GM21528 (cell line): ENCODE measurements around the gene COQ2.
"Not testable (repeated sequence)": the region's sequence is repeated elsewhere in the genome, so short reads cannot be mapped to it uniquely, and the experiment has no call there.

Experiments used
- ATAC-seq: cut with Tn5 transposase; IDR thresholded peaks from one replicate; pipeline ENCODE4 v1.9.1; 2021; ENCODE audit warnings: mild to moderate bottlenecking, moderate library complexity; ENCODE audit not compliant: unreplicated experiment, low FRiP score

COQ2 gene

GRCh38 chr4:83250687-83251446 lies 33.7 kb downstream of the COQ2 start:
- no peak for ATAC-seq

- no peak for ATAC-seq
Observed at GRCh38 chr4:83248486-83248885, 36.1 kb downstream of the COQ2 start.

GRCh38 chr4:83247415-83248357 lies 36.9 kb downstream of the COQ2 start:
- no peak for ATAC-seq

DNA sequence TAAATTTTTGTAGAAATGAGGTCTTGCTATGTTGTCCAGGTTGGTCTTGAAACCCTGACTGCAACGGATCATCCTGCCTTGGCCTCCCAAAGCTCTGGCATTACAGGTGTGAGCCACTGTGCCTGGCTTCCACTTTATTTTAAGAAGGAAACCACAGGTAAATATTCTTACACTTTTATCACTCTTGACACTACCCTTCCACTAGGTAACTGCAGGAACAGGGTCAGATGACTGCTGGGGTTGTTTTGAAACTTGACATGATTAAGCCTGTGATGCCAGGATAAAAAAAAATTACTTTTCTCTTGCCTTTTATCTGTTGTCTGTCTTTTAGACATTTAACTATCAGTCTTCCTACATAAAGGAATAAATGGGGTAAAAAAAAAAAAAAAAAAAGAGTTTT lies 43.5 kb downstream of the COQ2 start:
- no peak for ATAC-seq

DNA sequence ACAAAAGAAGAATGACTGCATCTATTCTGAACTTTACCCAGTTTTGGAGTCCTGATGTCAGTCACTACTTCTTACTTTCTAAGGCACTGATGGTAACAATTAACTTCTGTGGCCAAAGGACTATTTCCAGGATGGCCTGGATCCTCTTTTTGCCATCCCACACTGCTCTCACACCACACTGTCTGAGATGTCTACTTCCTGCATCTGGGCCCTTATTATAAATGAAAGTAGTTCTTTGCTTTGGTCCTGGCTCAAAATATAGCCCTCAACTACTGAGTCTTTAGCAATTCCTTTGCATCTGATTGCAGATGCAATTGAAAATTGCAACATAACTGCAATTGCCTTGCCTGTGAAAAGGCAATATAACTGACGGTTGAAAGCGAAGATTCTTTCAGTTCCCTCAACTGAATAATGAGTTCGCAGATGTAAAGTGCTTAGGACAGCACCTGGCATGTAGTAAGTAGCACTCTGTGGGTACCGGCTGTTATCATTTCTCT lies 44.2 kb downstream of the COQ2 start:
- peak; percentile 94 for ATAC-seq

DNA sequence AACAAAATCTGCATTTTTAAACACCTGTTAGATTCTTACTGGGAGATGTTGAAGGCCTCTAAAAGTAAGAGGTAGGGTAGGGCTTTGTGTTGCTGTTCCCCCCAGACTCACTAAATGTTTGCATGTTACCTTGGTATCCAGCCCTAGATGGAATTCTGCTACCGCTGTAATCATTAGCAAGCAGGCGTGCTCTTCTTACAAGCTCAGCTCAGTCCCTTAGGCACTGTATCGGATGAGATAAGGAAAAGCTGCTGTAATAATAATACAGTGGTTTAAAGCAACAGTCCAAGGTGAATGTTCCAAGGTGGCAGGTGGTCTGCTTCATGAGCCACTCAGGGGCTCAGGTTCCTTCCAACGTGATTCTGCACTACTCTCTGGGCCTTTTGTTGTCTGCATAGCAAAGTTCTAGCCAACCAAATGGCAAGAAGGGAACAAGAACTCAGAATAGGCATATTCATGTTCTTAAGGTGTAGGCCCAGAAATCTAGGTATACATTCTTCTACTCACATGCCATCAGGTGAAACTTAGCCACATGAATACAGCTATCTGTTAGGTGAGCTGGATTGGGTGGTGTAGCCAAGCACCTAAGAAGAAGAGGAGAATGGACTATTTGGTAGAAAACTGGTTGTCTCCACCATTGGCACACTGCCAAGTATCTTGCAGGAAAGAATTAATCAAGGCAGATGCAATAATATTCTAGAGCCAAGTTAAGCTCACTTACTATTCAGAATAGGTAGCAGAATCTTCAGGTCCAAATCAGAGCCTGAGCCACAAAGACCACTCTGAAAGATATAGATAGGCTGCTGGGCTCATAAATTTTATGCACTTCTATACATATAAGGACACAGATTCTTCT lies 46.0 kb downstream of the COQ2 start:
- ATAC-seq, result no peak

GRCh38 chr4:83237591-83237990 lies 47.0 kb downstream of the COQ2 start:
- ATAC-seq, result no peak

GRCh38 chr4:83235645-83236133 lies 48.9 kb downstream of the COQ2 start:
- ATAC-seq, result not testable (repeated sequence)

- ATAC-seq, result no peak
Observed at GRCh38 chr4:83234902-83235644, 49.5 kb downstream of the COQ2 start.

- ATAC-seq, result not testable (repeated sequence)
Observed at GRCh38 chr4:83234387-83234786, 50.2 kb downstream of the COQ2 start.

DNA sequence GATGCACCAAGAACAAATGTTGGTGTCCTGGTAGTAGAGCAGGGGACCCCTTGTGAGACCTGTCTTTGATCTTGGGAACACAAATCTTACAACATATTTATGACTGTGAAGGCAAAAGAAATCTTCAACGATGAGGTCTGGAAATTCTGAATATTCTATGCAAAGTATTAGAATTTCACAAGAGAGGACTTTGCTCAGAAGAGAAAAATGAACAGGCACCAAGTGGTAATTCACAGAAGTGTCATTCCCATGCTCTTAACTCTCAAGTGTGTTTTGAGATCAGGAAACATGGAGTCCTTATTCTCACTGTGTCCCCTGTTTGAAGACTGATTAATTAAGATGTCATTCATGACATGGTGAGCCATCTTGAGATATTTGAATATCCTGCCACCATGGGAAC lies 52.5 kb downstream of the COQ2 start:
- ATAC-seq, result no peak

DNA sequence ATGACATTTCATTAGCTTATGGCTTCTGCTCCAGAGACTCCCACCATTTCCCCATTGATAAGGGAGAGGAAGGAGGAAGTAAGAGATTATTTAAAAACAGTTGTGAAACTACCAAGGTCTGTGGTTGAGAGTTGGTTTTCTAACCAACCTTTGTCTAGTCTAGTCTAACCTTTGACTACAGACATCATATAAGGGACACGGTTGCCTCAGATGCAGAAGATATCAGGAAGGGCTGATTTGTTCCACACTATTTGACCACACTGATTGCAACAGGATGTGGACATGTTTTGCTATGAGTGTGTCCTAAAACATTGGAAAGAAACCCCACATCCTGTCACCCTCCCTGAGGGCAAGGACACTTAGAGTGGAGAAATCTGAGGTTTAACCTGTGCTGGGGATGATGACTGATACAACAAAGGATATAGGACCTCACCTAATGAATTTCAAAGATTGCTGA lies 53.0 kb downstream of the COQ2 start:
- ATAC-seq, result peak; percentile 66

DNA sequence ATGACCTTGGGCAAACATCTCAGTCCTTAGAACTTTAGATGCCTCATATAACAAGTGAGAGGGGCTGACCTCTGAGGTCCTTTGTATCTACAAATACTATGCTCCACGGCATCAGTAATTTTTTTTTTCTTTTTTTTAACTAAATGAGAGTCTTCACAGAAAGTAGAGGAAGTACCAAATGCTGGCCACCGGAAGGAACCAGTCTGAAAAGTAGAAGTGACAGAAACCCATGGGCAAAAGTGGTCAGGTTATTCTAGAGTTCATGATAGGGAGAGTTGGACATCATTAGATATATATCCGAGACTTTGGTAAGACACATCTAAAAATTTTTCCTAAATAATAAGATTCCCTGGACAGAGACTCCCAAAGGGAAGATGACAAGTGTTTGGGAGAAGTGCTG lies 53.7 kb downstream of the COQ2 start:
- ATAC-seq, result no peak

- ATAC-seq, result no peak
Observed at GRCh38 chr4:83229791-83230190, 54.8 kb downstream of the COQ2 start.

DNA sequence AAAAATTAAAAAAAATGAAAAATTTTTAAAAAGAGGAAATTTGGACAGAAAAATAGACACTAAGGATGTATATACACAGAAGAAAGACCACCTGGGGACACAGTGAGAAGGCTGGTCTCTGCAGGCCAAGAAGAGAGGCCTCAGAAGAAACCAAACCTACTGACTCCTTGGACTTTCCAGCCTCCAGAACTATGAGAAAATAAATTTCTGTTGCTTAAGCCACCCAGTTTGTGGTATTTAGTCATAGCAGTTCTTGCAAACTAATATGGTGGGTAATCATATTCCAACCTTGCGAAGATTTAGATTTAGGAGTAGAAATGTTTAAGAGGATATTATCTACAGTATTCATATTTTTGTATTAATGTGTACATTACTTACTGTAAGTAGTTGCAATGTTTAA lies 56.4 kb downstream of the COQ2 start:
- no peak for ATAC-seq

GRCh38 chr4:83224502-83225197 lies 59.9 kb downstream of the COQ2 start:
- no peak for ATAC-seq

DNA sequence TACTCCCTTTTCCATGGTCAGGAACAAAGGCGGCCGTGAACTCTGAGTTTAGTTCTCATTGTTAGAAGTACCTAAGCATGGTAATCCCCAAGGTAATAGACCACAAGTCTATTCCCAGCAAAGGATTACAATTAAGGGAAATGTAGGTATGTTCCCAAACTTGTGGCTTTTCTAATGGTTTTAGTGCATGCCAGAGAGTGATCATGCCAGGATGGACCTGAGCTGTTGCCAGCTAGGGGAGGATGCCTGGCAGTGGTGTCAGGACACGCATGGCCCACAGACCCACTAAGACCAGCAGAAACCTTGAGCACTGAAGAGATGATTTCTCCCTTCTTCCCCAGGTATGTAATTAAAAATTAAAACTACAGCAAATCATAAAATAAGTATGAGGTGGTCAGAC lies 60.8 kb downstream of the COQ2 start:
- ATAC-seq, result no peak

DNA sequence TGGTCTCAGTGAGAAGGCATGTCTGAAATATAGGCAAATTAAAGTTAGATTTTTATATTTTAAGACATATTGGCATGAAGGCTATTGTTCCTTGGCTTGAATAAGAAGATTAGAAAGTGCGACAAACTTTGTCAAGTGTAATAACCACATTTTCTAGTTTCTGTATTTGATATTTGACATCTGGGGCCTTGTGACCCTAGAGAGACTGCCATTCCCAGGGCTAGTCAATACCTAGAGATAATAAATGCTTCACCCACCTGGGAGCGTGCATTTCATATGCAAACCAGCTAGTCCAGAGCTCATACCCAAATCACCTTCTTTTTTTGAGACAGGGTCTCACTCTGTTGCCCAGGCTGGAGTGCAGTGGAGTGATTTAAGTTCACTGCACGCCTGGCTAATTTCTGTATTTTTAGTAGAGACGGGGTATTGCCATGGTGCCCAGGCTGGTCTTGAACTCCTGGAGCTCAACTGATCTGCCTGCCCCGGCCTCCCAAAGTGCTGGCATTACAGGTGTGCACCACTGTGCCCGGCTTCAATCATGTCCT lies 62.6 kb downstream of the COQ2 start:
- ATAC-seq, result peak; percentile 43
